Activated T-cell treated with anti-CD3 and anti-CD28 coated beads, Interleukin-2, amount 50 U/mL, for 24 hours (primary cell): ENCODE measurements around the gene TMEM132C.

Experiments
- DNase-seq: peaks from one replicate; pipeline ENCODE4 v3.0.0-alpha.2; 2020
- H3K27ac Mint-ChIP-seq: 2 replicates; pipeline ENCODE4 v1.8.0; 2020; ENCODE audit warnings: mild to moderate bottlenecking, mixed read lengths
- H3K27me3 Mint-ChIP-seq: 2 replicates; pipeline ENCODE4 v1.8.0; 2020; ENCODE audit warnings: mixed read lengths
- H3K36me3 Mint-ChIP-seq: 2 replicates; pipeline ENCODE4 v1.8.0; 2020; ENCODE audit warnings: low read depth, mixed read lengths
- H3K4me1 Mint-ChIP-seq: 2 replicates; pipeline ENCODE4 v1.8.0; 2020; ENCODE audit warnings: low read depth, mixed read lengths
- H3K4me3 Mint-ChIP-seq: 2 replicates; pipeline ENCODE4 v1.8.0; 2020; ENCODE audit warnings: mild to moderate bottlenecking, moderate library complexity, mixed read lengths
- H3K9me3 Mint-ChIP-seq: 2 replicates; pipeline ENCODE4 v1.8.0; 2020; ENCODE audit warnings: mixed read lengths

TMEM132C gene

DNA sequence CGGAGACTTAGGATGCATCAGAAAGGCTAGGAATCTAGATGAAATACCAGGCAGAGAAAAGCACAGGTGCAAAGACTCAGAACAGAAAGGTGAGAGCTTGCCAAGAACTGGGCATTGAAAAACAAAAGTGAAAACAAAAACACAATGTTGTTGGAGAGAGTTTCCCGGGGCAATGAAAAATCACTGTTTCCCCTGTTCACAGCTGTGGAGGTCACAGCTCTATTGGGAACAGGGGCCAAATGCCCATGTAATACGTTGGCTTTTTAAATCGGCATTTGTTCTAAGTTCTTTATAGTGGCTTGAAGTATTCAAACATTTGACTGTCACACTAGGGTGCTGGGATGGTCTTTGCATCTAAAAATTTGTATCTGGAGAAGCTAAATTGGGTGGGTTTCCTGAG, 448.5 kb downstream of the TMEM132C start:
- H3K36me3 Mint-ChIP-seq = no peaks in the 10 kb centered on the region
- no peak overlapping the region for H3K4me3 Mint-ChIP-seq
- H3K27me3 Mint-ChIP-seq = peaks cover 3% of the 10 kb centered on the region
- H3K27ac Mint-ChIP-seq = no peak overlapping the region
- no peaks in the 10 kb centered on the region for H3K4me1 Mint-ChIP-seq
- H3K9me3 Mint-ChIP-seq = peaks cover 21% of the 10 kb centered on the region
- no peak for DNase-seq

DNA sequence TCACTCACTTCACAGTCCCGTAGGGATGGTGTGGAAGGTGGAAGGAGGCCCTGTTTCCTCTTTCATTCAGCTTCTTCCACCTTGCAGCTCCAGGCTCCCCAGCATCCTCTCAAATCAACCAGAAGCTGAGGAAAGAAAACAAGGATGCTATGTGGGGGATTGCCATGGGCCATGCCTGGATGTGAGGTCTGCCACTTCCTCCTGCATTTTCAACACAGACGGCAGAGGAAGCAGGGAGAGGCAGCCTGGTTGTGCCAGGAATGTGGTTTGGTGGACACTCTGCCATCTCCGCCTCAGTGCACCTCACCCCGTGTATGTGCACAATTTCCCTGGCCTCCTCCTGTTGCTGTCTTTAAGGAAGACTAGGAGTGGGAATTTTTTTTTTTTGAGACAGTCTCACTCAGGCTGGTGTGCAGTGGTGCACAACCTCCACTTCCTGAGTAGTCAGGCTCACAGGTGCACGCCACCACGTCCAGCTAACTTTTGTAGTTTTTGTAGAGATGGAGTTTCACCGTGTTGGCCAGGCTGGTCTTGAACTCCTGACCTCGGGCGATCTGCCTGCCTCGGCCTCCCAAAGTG, 457.6 kb downstream of the TMEM132C start:
- no peaks in the 10 kb centered on the region for H3K4me1 Mint-ChIP-seq
- no peaks in the 10 kb centered on the region for H3K36me3 Mint-ChIP-seq
- no peak overlapping the region for H3K4me3 Mint-ChIP-seq
- H3K27me3 Mint-ChIP-seq = peaks cover 14% of the 10 kb centered on the region
- H3K9me3 Mint-ChIP-seq = peaks cover 5% of the 10 kb centered on the region
- H3K27ac Mint-ChIP-seq = no peak overlapping the region
- DNase-seq = no peak

DNA sequence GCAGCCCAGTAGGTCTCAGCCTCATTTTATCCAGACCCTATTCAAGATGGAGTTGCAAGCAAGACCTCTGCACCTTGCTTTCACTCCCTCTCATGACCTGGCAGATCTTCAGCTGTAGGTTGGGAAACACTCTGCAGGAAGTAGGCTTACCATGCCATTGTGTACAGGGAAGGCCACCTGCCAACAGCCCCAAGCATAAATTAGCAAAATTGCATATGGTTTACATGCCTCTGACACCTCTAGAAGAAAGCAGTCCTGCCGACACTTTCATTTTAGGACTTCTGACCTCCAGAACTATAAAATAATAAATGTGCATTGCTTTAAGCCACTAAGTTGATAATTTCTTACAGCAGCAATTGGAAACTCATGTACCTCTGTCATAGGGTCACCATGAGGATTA, 459.9 kb downstream of the TMEM132C start:
- Mint-ChIP-seq H3K36me3 (no peaks in the 10 kb centered on the region), H3K9me3 (no peaks in the 10 kb centered on the region), H3K4me1 (no peaks in the 10 kb centered on the region), H3K27ac (no peak overlapping the region), H3K27me3 (peaks cover 18% of the 10 kb centered on the region), H3K4me3 (no peak overlapping the region)
- DNase-seq = no peak

DNA sequence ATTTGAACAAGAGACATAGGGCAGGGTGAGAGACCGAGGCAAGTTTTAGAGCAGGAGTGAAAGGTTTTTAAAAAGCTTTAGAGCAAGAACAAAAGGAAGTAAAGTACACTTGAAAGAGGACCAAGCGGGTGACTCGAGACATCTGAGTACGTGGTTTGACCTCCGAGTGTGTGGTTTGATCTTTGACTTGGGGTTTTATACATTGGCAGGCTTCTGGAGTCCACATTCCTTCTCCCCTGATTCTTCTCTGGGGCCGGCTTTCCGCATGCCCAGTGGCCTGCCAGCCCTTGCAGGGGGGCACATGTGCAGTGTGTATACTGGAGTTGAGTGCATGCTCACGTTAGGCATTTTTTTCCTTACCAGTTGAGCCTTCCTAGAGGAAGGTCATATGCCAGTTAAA, 460.5 kb downstream of the TMEM132C start:
- Mint-ChIP-seq H3K9me3 (no peaks in the 10 kb centered on the region), H3K4me1 (no peaks in the 10 kb centered on the region), H3K27ac (no peak overlapping the region), H3K4me3 (no peak overlapping the region), H3K27me3 (peaks cover 18% of the 10 kb centered on the region), H3K36me3 (no peaks in the 10 kb centered on the region)
- DNase-seq = no peak

DNA sequence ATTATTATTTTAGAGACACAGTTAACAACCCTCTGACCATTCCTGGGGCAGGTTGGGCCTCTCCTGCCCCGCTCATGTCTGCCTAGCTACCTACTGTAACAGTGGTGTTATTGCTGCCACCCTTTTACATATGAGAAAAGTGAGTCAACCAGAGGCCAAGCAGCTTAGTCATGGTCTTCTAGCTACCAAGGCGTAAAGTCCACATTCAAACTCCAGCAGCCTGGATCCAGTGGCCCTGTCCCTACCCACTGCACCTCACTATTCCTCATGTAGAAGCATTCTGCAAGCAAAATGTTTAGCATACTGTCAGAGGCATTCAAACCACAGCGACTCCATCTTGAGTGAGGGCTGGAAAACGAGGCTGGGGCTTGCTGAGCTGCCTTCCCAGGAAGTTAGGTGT, 461.0 kb downstream of the TMEM132C start:
- H3K9me3 Mint-ChIP-seq = no peaks in the 10 kb centered on the region
- H3K4me1 Mint-ChIP-seq = no peaks in the 10 kb centered on the region
- H3K4me3 Mint-ChIP-seq = no peak overlapping the region
- no peaks in the 10 kb centered on the region for H3K36me3 Mint-ChIP-seq
- no peak for DNase-seq
- no peak overlapping the region for H3K27ac Mint-ChIP-seq
- H3K27me3 Mint-ChIP-seq = peaks cover 18% of the 10 kb centered on the region

DNA sequence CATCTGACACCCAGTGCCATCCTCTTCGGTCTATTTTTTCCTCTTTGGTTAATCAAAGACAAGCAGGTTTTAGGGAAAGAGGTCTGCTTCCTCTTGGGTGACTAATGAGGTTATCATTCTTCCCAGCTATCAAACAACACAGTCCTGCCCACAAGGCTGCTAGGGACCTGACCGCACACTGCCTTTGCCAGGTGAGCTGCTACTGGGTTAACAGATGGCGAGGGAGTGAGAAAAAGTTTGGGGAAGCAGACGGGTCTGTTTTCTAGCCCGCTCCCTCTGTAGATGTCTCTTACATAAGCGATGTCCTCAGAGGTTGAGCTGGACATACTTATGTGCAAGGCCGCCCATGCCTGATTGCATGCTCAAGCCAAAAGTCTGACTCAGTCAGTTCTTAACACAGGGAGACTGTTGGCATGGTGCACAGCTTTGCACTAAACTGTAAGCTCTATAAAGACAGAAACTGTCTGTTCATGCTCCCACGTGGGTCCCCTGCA, 462.7 kb downstream of the TMEM132C start:
- Mint-ChIP-seq H3K9me3 (no peaks in the 10 kb centered on the region), H3K36me3 (no peaks in the 10 kb centered on the region), H3K27me3 (peaks cover 18% of the 10 kb centered on the region), H3K27ac (no peak overlapping the region), H3K4me1 (no peaks in the 10 kb centered on the region), H3K4me3 (no peak overlapping the region)
- no peak for DNase-seq

DNA sequence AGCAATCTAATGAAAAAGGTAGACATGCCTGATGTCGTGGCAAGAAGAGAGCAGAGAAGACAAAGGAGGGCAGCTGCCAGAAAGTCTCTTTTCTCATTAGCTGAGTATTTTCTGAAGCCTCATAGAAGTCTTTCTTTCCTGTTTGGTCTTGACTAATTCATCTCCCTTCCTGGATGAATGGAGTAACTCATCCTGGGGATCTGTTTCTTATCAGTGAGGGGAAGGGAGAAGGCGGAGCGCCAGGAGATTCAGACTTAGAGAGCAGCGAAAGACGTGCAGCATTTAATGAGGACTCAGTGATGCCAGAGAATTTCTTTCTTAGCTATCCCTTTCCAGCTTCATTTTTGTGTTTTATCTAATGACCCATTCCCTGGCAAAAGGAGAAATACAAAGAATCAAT, 467.4 kb downstream of the TMEM132C start:
- H3K9me3 Mint-ChIP-seq = peaks cover 5% of the 10 kb centered on the region
- H3K4me1 Mint-ChIP-seq = no peaks in the 10 kb centered on the region
- no peak overlapping the region for H3K4me3 Mint-ChIP-seq
- H3K27me3 Mint-ChIP-seq = peaks cover 6% of the 10 kb centered on the region
- H3K36me3 Mint-ChIP-seq = no peaks in the 10 kb centered on the region
- no peak overlapping the region for H3K27ac Mint-ChIP-seq
- DNase-seq = no peak

DNA sequence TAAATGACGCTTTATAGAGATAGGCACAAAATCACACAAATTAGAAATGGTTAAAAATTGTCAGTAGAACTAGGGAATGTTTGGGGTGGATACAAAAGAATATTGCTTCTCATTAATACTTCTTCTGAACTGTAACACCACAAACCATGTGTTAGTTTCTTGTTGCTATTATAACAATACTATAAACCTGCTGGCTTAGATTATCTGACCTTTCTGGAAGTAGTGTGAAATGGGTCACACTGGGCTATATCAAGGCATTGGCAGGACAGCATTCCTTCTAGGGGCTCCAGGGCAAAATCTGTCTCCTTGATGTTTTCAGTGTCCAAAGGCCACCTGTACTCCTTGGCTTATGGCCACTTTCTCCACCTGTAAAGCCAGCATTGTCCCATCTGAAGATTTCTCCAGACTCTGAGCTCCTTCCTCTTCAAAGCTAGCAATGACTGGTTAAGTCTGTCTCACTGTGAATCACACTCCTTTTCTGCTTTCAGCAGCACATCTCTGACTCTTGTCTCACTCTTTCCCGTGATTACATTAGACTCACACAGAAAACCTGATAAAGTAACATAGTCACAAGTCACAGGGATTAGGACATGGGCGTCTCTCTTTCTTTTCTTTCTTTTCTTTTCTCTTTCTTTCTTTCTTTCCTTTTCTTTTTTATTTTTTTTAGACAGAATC, 470.5 kb downstream of the TMEM132C start:
- Mint-ChIP-seq H3K4me3 (no peak overlapping the region), H3K4me1 (no peaks in the 10 kb centered on the region), H3K27me3 (no peaks in the 10 kb centered on the region), H3K27ac (no peak overlapping the region), H3K9me3 (peaks cover 8% of the 10 kb centered on the region), H3K36me3 (no peaks in the 10 kb centered on the region)
- no peak for DNase-seq

DNA sequence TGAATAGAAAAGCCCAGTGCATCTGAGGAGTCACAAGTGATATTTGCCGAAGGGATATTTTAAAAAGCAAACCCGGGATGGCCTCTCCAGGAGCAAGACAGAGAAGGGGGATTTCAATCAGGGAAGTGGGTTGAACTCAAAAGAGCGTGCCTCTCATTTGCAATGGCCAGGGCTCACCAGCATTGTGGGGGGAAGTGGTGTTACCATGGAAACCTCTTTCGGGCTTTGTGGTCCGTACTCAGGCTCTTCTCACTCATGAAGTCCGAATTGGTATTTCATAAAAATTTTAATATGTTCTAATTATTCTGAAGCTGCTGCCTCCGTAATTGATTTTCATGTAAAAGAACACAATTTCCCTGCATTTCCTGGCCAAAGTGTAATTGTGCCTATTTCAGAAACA, 476.9 kb downstream of the TMEM132C start:
- Mint-ChIP-seq H3K36me3 (no peaks in the 10 kb centered on the region), H3K9me3 (peaks cover 7% of the 10 kb centered on the region), H3K27me3 (peaks cover 4% of the 10 kb centered on the region), H3K4me1 (no peaks in the 10 kb centered on the region), H3K4me3 (no peak overlapping the region), H3K27ac (no peak overlapping the region)
- no peak for DNase-seq

DNA sequence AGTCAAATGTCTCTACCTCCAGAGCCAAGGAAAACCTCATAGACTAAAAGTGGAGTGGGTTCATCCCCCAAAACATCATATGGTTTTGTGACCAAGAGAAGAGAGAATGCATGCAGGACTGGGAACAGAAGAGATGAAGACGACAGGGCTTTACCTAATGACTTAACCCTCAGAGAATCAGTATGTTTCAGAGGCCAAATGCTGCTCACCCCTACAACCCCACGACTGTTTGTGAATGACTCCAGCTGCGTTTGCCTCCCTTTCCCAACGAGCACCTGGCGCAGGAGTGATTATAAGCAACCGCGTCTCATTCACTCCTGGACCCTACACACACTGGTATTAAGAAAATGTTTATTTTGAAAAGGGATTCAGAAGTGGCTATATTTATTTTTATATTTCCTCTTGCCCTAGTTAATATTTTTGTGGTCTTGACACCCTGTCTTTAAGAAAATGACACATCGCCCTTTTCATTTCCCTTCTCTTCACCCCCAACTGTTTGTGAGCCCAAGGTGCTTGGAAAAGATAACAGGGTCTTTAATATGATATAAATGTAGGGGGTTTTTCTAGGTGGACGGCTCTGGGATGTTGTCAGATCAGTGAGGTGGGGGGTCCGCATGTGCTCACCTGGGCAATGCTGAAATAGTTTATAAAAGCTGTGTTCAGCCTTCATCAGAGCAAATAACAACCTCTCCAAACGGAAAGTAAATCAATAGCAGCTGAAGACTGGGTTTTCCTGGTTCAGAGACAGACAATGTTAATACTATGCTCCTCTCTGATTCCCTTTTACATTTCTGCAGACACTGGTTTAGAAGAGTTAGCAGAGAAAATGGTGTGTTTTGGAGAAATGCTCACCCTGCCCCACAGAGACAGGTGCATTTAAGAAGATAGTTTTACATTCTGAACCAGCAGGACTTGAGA, 479.1 kb downstream of the TMEM132C start:
- Mint-ChIP-seq H3K36me3 (no peaks in the 10 kb centered on the region), H3K4me1 (no peaks in the 10 kb centered on the region), H3K27ac (no peak overlapping the region), H3K4me3 (no peak overlapping the region), H3K9me3 (no peaks in the 10 kb centered on the region), H3K27me3 (peaks cover 6% of the 10 kb centered on the region)
- no peak for DNase-seq

DNA sequence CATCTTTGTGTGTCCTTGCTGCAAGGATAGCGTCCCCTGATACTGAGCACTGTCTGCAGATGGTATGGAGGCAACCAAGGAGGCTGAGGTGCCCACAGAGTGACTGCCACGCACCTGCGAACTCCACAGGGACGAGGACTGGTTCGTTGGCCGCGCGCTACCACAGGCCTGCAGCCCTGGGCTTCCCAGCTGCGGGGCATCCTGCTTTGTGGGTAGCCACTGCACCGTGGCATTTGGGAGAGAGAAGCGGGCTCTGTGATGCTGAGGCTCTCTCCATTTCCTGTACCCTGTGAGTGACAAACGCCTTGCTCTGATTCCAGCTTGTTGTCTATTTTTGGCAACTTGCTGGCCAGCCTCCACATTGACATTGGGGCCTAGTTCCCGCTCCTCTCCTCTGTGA, 480.5 kb downstream of the TMEM132C start:
- no peak for DNase-seq
- no peak overlapping the region for H3K4me3 Mint-ChIP-seq
- H3K9me3 Mint-ChIP-seq = no peaks in the 10 kb centered on the region
- H3K27ac Mint-ChIP-seq = no peak overlapping the region
- no peaks in the 10 kb centered on the region for H3K4me1 Mint-ChIP-seq
- peaks cover 6% of the 10 kb centered on the region for H3K27me3 Mint-ChIP-seq
- no peaks in the 10 kb centered on the region for H3K36me3 Mint-ChIP-seq

DNA sequence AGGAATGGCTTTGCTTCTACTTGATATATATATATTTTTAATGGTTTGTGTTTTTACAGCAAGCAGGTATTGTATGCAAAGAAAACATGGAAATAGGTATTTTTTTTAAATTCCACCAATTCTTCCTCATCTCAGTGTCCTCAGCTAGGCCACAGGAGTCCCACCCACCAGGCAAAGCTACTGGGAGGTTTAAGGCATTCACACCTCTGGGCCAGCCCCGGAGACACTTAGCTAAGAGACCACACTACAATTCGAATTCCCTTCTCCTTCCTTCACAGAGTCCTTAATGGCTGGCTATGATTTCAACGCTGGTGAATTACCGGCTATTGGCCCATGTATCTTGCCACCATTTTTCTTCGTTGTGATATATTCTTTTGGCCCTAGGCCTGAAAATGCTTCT, 485.4 kb downstream of the TMEM132C start:
- H3K36me3 Mint-ChIP-seq = no peaks in the 10 kb centered on the region
- H3K4me3 Mint-ChIP-seq = no peak overlapping the region
- H3K27ac Mint-ChIP-seq = no peak overlapping the region
- no peak for DNase-seq
- H3K9me3 Mint-ChIP-seq = no peaks in the 10 kb centered on the region
- H3K27me3 Mint-ChIP-seq = peaks cover 3% of the 10 kb centered on the region
- no peaks in the 10 kb centered on the region for H3K4me1 Mint-ChIP-seq

DNA sequence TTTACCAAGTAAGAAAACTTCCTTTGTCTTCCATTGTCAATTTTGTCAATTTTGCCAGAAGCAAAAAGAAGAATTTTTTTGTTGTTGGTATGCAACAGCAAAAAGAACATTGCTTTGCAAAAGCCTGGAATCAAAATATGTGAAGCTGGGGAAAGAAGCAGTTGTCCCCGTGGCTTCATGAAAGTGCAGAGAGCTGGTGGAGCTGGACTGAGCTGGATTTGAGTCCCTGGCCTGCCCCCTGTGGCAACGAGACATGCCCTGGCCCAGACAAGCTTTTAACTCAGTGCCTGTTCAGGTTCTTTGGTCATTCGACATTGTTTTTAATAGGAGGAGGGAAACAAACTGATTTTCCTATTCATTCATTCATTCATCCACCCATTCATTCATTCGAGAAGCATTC, 486.5 kb downstream of the TMEM132C start:
- Mint-ChIP-seq H3K36me3 (no peaks in the 10 kb centered on the region), H3K27ac (no peak overlapping the region), H3K9me3 (no peaks in the 10 kb centered on the region), H3K27me3 (peaks cover 3% of the 10 kb centered on the region), H3K4me1 (no peaks in the 10 kb centered on the region), H3K4me3 (no peak overlapping the region)
- DNase-seq = no peak

DNA sequence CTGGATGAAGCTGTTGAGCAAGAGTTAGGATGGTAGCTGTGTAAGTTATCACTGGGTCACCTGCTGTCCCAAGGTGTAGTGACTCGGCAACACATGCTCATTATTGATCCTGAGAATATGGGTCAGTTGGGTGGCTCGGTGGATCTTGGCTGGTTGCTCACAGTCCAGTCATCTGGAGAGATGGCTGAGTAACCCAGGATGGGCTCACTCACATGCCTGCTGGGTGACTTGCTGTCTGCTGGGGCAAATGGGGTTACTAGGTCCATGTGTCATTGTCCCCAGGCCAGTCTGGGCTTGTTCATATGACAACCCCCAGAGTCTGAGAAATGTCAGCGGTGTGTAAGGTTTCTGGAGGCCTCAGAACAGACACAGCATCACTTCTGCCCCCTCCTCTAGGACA, 487.3 kb downstream of the TMEM132C start:
- Mint-ChIP-seq H3K4me3 (no peak overlapping the region), H3K27ac (no peak overlapping the region), H3K36me3 (no peaks in the 10 kb centered on the region), H3K27me3 (no peaks in the 10 kb centered on the region), H3K9me3 (no peaks in the 10 kb centered on the region), H3K4me1 (no peaks in the 10 kb centered on the region)
- no peak for DNase-seq

DNA sequence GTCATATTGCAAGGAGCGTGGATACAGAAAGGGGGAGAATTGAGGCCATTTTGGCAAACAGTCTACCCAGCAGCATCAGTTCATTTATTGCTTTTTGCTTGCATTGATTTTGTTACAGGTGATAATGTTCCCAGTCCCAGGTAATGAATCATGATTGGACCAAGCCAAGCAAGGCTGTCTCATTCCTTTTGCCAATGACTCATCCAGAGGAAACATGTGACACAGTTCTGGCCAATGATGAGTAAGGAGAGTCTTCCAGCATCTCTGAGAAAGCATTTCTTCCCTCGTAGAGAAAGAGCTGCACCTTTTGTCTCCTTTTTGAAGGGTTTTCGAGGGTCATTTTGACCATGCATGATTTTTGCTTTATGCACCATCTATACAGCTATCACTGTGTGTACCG, 488.6 kb downstream of the TMEM132C start:
- Mint-ChIP-seq H3K27me3 (peaks cover 4% of the 10 kb centered on the region), H3K4me3 (no peak overlapping the region), H3K36me3 (no peaks in the 10 kb centered on the region), H3K9me3 (no peaks in the 10 kb centered on the region), H3K27ac (no peak overlapping the region), H3K4me1 (no peaks in the 10 kb centered on the region)
- DNase-seq = no peak
